Activated naive CD4-positive, alpha-beta T cell treated with anti-CD3 and anti-CD28 coated beads, Interleukin-2, amount 10 ng/mL, durations not matched to agents 7 days and 5 days (primary cell): ENCODE results near the gene PCDHGB1.
A peak's percentile ranks its signal among the peaks of the same experiment; 100 is the strongest.
"Not testable (repeated sequence)": the region's sequence is repeated elsewhere in the genome, so short reads cannot be mapped to it uniquely, and the experiment has no call there.

Experiments
- CTCF ChIA-PET: fragments of 350-600 bp; sonication (Branson Sonifier 250); formaldehyde crosslinking; loops from one replicate; lab custom pipeline; 2021; ENCODE audit warnings: antibody characterized with exemption; lab: Charles Lee
- DNase-seq: peaks from one replicate; pipeline ENCODE4 v3.0.0-alpha.2; 2020
- H3K27ac Mint-ChIP-seq: one replicate; pipeline ENCODE4 v1.8.0; 2021; ENCODE audit warnings: mild to moderate bottlenecking, moderate library complexity, mixed read lengths
- H3K27me3 Mint-ChIP-seq: one replicate; pipeline ENCODE4 v1.8.0; 2021; ENCODE audit warnings: mild to moderate bottlenecking, mixed read lengths
- H3K36me3 Mint-ChIP-seq: one replicate; pipeline ENCODE4 v1.8.0; 2021; ENCODE audit warnings: mixed read lengths
- H3K4me1 Mint-ChIP-seq: one replicate; pipeline ENCODE4 v1.8.0; 2021; ENCODE audit warnings: mixed read lengths
- H3K4me3 Mint-ChIP-seq: one replicate; pipeline ENCODE4 v1.8.0; 2021; ENCODE audit warnings: mild to moderate bottlenecking, moderate library complexity, mixed read lengths
- H3K9me3 Mint-ChIP-seq: one replicate; pipeline ENCODE4 v1.8.0; 2021; ENCODE audit warnings: mixed read lengths

PCDHGB1 gene

GRCh38 chr5:141382469-141383294 is 32.8 kb downstream of the PCDHGB1 start, which contains the start of gene PCDHGA7:
Gene PCDHGA7 (plus strand): TSS chr5:141382742. CDS start chr5:141382900, 158 bp downstream.
- Mint-ChIP-seq H3K4me1 (no peaks in the 10 kb centered on the region), H3K27me3 (peaks cover 43% of the 10 kb centered on the region), H3K9me3 (peaks cover 14% of the 10 kb centered on the region), H3K27ac (no peak within 1 kb of the TSS), H3K36me3 (no peaks in the 10 kb centered on the region), H3K4me3 (peak within 1 kb of the TSS; percentile 54)
- DNase-seq, result no peak
- CTCF ChIA-PET, result interaction anchor here (1.1 kb wide), 1 partner anchor 38 kb away, joined by 3 read pairs; the partner anchor contains the start of gene PCDHGA11

- H3K4me3 Mint-ChIP-seq, result no peak overlapping the region
- CTCF ChIA-PET, result interaction anchor here (1.1 kb wide), 1 partner anchor 37 kb away, joined by 3 read pairs; the partner anchor contains the start of gene PCDHGA11
- no peaks in the 10 kb centered on the region for H3K4me1 Mint-ChIP-seq
- peaks cover 14% of the 10 kb centered on the region for H3K9me3 Mint-ChIP-seq
- peaks cover under 1% of the 10 kb centered on the region for H3K36me3 Mint-ChIP-seq
- DNase-seq, result no peak
- H3K27ac Mint-ChIP-seq, result no peak overlapping the region
- H3K27me3 Mint-ChIP-seq, result peaks cover 46% of the 10 kb centered on the region
Observed at GRCh38 chr5:141383345-141383744, 33.4 kb downstream of the PCDHGB1 start.

GRCh38 chr5:141384471-141385267 is 34.8 kb downstream of the PCDHGB1 start:
- H3K9me3 Mint-ChIP-seq, result peaks cover 22% of the 10 kb centered on the region
- peaks cover 58% of the 10 kb centered on the region for H3K27me3 Mint-ChIP-seq
- H3K4me1 Mint-ChIP-seq, result no peaks in the 10 kb centered on the region
- H3K27ac Mint-ChIP-seq, result no peak overlapping the region
- peaks cover 3% of the 10 kb centered on the region for H3K36me3 Mint-ChIP-seq
- CTCF ChIA-PET, result no interaction called here
- no peak for DNase-seq
- H3K4me3 Mint-ChIP-seq, result no peak overlapping the region

GRCh38 chr5:141387557-141388311 is 37.8 kb downstream of the PCDHGB1 start, which contains the start of gene PCDHGB4:
Gene PCDHGB4 (plus strand): TSS chr5:141387698. CDS start chr5:141387885, 187 bp downstream.
- Mint-ChIP-seq H3K4me3 (peak within 1 kb of the TSS; percentile 31), H3K9me3 (peaks cover 29% of the 10 kb centered on the region), H3K27me3 (peaks cover 49% of the 10 kb centered on the region), H3K27ac (peak within 1 kb of the TSS; percentile 46)
- not testable (repeated sequence) for H3K36me3 Mint-ChIP-seq, H3K4me1 Mint-ChIP-seq
- CTCF ChIA-PET, result interaction anchor here (1.1 to 2.0 kb wide), 3 partner anchors 18 to 123 kb away, joined by 3 to 5 read pairs (median 4); partner anchors contain the start of genes PCDHGA12 and PCDHGB3
- DNase-seq, result peak; percentile 43

- H3K36me3 Mint-ChIP-seq, result peaks cover 10% of the 10 kb centered on the region
- CTCF ChIA-PET, result no interaction called here
- peak overlapping the region; percentile 46 for H3K27ac Mint-ChIP-seq
- H3K27me3 Mint-ChIP-seq, result peaks cover 49% of the 10 kb centered on the region
- DNase-seq, result no peak
- no peak overlapping the region for H3K4me3 Mint-ChIP-seq
- H3K4me1 Mint-ChIP-seq, result no peaks in the 10 kb centered on the region
- H3K9me3 Mint-ChIP-seq, result peaks cover 30% of the 10 kb centered on the region
Observed at GRCh38 chr5:141388661-141389060, 38.8 kb downstream of the PCDHGB1 start.

GRCh38 chr5:141389153-141390042 is 39.5 kb downstream of the PCDHGB1 start:
- CTCF ChIA-PET, result interaction anchor here (1.2 to 2.4 kb wide), 2 partner anchors 23 to 41 kb away, joined by 4 to 8 read pairs; partner anchors contain the start of genes PCDHGA10 and PCDHGA12
- Mint-ChIP-seq H3K4me1 (no peaks in the 10 kb centered on the region), H3K9me3 (peaks cover 30% of the 10 kb centered on the region), H3K36me3 (peaks cover 11% of the 10 kb centered on the region), H3K27ac (no peak overlapping the region), H3K27me3 (peaks cover 53% of the 10 kb centered on the region), H3K4me3 (peak overlapping the region; percentile 1)
- no peak for DNase-seq

- H3K4me1 Mint-ChIP-seq, result no peaks in the 10 kb centered on the region
- CTCF ChIA-PET, result interaction anchor here (2.1 kb wide), 1 partner anchor 28 kb away, joined by 6 read pairs; the partner anchor contains the start of gene PCDHGA11
- H3K4me3 Mint-ChIP-seq, result no peak within 1 kb of the TSS
- peaks cover 38% of the 10 kb centered on the region for H3K9me3 Mint-ChIP-seq
- H3K27ac Mint-ChIP-seq, result no peak within 1 kb of the TSS
- DNase-seq, result no peak
- H3K36me3 Mint-ChIP-seq, result peaks cover 11% of the 10 kb centered on the region
- H3K27me3 Mint-ChIP-seq, result peaks cover 55% of the 10 kb centered on the region
Observed at GRCh38 chr5:141392429-141393198, 42.7 kb downstream of the PCDHGB1 start, which contains the start of gene PCDHGA8. Gene PCDHGA8 (plus strand): TSS chr5:141392633. CDS start chr5:141392814, 181 bp downstream.

- Mint-ChIP-seq H3K36me3 (peaks cover 11% of the 10 kb centered on the region), H3K27me3 (peaks cover 55% of the 10 kb centered on the region), H3K4me3 (no peak overlapping the region), H3K9me3 (peaks cover 38% of the 10 kb centered on the region), H3K27ac (no peak overlapping the region), H3K4me1 (no peaks in the 10 kb centered on the region)
- no peak for DNase-seq
- CTCF ChIA-PET, result no interaction called here
Observed at GRCh38 chr5:141393267-141393666, 43.4 kb downstream of the PCDHGB1 start.

- CTCF ChIA-PET, result interaction anchor here (0.9 to 1.7 kb wide), 2 partner anchors 22 to 26 kb away, joined by 3 to 6 read pairs; partner anchors contain the start of gene PCDHGA11
- peaks cover 37% of the 10 kb centered on the region for H3K9me3 Mint-ChIP-seq
- DNase-seq, H3K27ac Mint-ChIP-seq, H3K4me1 Mint-ChIP-seq, H3K4me3 Mint-ChIP-seq: not testable (repeated sequence)
- peaks cover 56% of the 10 kb centered on the region for H3K27me3 Mint-ChIP-seq
- peaks cover 11% of the 10 kb centered on the region for H3K36me3 Mint-ChIP-seq
Observed at GRCh38 chr5:141394401-141395187, 44.7 kb downstream of the PCDHGB1 start.

GRCh38 chr5:141397756-141398551 is 48.1 kb downstream of the PCDHGB1 start, which contains the start of gene PCDHGB5:
Gene PCDHGB5 (plus strand): TSS chr5:141397947. CDS start chr5:141398128, 181 bp downstream.
- not testable (repeated sequence) for H3K27ac Mint-ChIP-seq, H3K4me1 Mint-ChIP-seq
- DNase-seq, result peak; percentile 57
- peaks cover 61% of the 10 kb centered on the region for H3K27me3 Mint-ChIP-seq
- peaks cover 33% of the 10 kb centered on the region for H3K9me3 Mint-ChIP-seq
- CTCF ChIA-PET, result interaction anchor here (0.6 to 2.9 kb wide), 8 partner anchors 9 to 557 kb away, joined by 3 to 12 read pairs (median 4); partner anchors contain the start of genes PCDHGA10, PCDHGA11 and PCDHGB3
- H3K36me3 Mint-ChIP-seq, result peaks cover 13% of the 10 kb centered on the region
- peak within 1 kb of the TSS; percentile 56 for H3K4me3 Mint-ChIP-seq
